Placental epithelial cell (primary cell): ENCODE measurements around the gene BNIP5. TPM values are rescaled to one million over a fixed set of nuclear protein-coding genes. Genes with fewer than 3 reads are reported as not detected.

Experiments used
- total RNA-seq: library from RNA; depleted of rRNA; stranded (reverse); fragments of >200 nt; gene quantifications from 2 replicates; pipeline ENCODE4 v1.2.3, GENCODE V29; 2012

The BNIP5 gene
- not detected in 2 replicates for total RNA-seq

GRCh38 chr6:36336779-36337241, at the start of gene BNIP5:
Gene BNIP5 (minus strand): TSS chr6:36336888. CDS start chr6:36330690, 6,198 bp downstream.

GRCh38 chr6:36269834-36270705, 66.6 kb downstream of the BNIP5 start, which contains the start of gene PNPLA1:
Gene PNPLA1 (plus strand): TSS chr6:36270060. CDS start chr6:36270460, 400 bp downstream.

Other genes with a start within 250 kb of the BNIP5 start
- gene MAPK13, start 206.4 kb downstream of the BNIP5 start, total RNA-seq, result 0.39 and 0.43 TPM in 2 replicates
- 16.7 and 22.0 TPM in 2 replicates for gene BRPF3, start 140.1 kb downstream of the BNIP5 start, total RNA-seq
- gene PNPLA1, start 66.8 kb downstream of the BNIP5 start, total RNA-seq, result not detected in 2 replicates
- gene ETV7, start 50.8 kb upstream of the BNIP5 start, total RNA-seq, result not detected in 2 replicates
- 0.11 and 0.39 TPM in 2 replicates for gene PXT1, start 106.0 kb upstream of the BNIP5 start, total RNA-seq
- gene KCTD20, start 106.1 kb upstream of the BNIP5 start, total RNA-seq, result 75.4 and 95.0 TPM in 2 replicates
- gene STK38, start 210.6 kb upstream of the BNIP5 start, total RNA-seq, result 30.2 and 34.4 TPM in 2 replicates